Mesodermal cell (in vitro differentiated cells): ENCODE measurements around the gene DAB1.

Experiments used
- H3K27ac ChIP-seq: 2 replicates; pipeline ENCODE4 v1.7.0; 2013; ENCODE audit warnings: mild to moderate bottlenecking, low read depth, low read length, moderate library complexity; ENCODE audit not compliant: severe bottlenecking
- H3K36me3 ChIP-seq: 2 replicates; pipeline ENCODE4 v1.7.1; 2013; ENCODE audit warnings: mild to moderate bottlenecking, low read length, moderate library complexity; ENCODE audit not compliant: control insufficient read depth, insufficient read depth
- H3K4me1 ChIP-seq: one replicate; pipeline ENCODE4 v1.7.1; 2013; ENCODE audit warnings: mild to moderate bottlenecking, low read length; ENCODE audit not compliant: insufficient read depth, control insufficient read depth, poor library complexity, severe bottlenecking
- H3K4me3 ChIP-seq: 2 replicates; pipeline ENCODE4 v1.7.0; 2013; ENCODE audit warnings: low read length, control low read depth, mild to moderate bottlenecking; ENCODE audit not compliant: insufficient read depth, poor library complexity, severe bottlenecking; ENCODE audit errors: extremely low read depth
- H3K9me3 ChIP-seq: 2 replicates; pipeline ENCODE4 v1.7.1; 2013; ENCODE audit warnings: mild to moderate bottlenecking, low read length, moderate library complexity; ENCODE audit not compliant: control insufficient read depth
- WGBS, 2 experiments: methylation state at CpG; one replicate each; pipeline ENCODE4 v1.1.5; 2013; ENCODE audit warnings: missing lambda C conversion rate in 2 of 2; ENCODE audit not compliant: insufficient coverage in 2 of 2; 5-methylcytosine and 5-hydroxymethylcytosine counted together

DAB1 gene

DNA sequence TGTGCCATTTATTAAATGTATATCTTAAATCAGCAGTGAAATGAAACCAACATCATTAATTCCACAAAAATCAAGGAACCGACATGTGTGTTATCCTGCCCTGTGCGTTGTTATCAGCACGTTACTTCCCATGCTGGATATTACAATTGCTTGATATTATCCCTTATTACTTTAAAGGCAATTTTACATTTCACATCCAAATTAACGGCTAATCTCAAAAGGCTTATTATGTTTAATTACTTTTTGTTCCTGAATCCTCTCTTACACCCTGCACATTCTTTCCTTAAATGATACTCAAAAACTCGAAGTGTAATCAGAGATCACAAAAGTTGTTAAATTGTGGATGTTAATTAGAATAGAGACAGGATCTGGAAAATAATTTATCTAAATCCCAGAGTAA lies 167.9 kb downstream of the DAB1 start:
- WGBS, 2 experiments = 80 to 94% methylated on average over 3 to 4 of the region's 5 CpGs
- no peaks in the 10 kb centered on the region for H3K36me3 ChIP-seq
- H3K27ac ChIP-seq = no peak overlapping the region
- peaks cover 6% of the 10 kb centered on the region for H3K9me3 ChIP-seq
- no peak overlapping the region for H3K4me3 ChIP-seq
- no peaks in the 10 kb centered on the region for H3K4me1 ChIP-seq

DNA sequence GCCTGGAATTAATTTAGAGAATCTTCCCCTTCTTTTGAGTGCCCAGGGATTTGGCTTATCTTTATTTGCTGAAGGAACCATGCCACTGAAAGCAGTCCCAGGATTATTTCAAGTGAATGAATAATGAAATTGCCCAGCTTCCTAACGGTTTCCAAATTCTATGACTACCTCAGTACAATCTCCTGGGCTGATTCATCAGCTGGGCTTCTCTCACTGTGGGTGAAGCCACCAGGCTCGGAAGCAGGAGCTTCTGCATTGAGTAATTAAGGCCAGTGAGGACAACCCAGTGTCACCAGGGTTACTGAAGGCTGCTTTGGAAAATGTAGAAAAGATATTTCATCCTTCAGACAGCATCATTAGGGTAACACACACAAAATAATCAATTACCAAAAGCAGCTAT lies 169.8 kb downstream of the DAB1 start:
- Histone ChIP-seq H3K36me3 (no peaks in the 10 kb centered on the region), H3K27ac (no peak overlapping the region), H3K4me3 (no peak overlapping the region), H3K4me1 (no peaks in the 10 kb centered on the region), H3K9me3 (peaks cover 6% of the 10 kb centered on the region)
- 83% methylated on average over 1 of the region's 2 CpGs; no CpG with 5 or more reads in 1 of the 2 experiments for WGBS, 2 experiments

DNA sequence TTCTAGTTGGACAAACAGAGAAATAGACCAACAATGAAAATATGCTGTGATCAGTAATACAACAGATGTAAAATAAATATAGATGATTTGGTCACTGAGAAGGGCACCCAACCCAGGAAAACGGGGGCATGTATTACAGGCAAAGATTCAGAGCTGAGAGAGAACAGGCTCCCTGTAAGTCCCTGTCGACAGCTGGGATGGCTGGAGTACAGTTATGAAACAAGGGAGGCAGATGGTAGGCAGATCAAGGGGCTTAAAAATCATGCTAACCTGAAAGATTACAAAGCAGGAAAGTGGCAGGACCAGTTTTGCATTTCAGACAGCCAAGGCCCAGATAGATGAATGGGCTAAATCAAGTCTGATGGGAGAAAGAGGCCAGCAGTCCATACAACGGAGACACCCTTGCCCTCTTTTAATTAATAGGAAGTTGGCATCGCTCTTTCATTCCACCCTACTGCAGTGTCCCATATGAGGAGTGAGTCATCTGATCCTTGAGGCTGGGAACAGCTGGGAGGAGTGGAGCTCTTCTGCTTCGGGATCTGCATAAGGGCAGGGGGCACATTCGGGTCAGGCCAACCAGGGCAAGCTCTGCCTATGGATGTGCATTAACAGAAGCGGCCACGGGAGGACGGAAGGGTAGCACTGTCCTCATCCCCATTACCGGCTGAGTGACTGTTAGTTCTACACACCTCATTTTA lies 171.1 kb downstream of the DAB1 start:
- H3K4me3 ChIP-seq = no peak overlapping the region
- no peaks in the 10 kb centered on the region for H3K4me1 ChIP-seq
- H3K27ac ChIP-seq = no peak overlapping the region
- H3K9me3 ChIP-seq = peaks cover 4% of the 10 kb centered on the region
- WGBS, 2 experiments = 81 to 94% methylated on average over 7 to 9 of the region's 10 CpGs
- no peaks in the 10 kb centered on the region for H3K36me3 ChIP-seq

DNA sequence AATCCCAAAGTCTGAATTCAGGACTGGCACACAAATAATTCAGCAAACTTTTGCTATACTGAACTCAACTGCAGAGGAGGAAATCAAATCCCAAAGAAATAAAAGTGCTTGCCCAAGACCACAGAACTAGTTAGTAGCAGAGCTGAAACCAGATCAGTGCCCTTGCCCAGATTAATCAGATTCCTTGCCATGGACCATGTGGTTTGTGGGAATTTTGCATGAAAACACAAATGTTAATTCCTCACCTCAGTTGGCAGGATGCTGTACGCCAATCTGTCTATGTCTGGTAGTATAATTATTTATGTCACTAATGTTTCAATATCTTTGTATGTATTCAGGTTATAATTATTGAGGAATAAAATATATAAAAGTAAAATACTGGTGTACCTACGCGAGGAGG lies 173.8 kb downstream of the DAB1 start:
- no CpG with 5 or more reads among the region's 3 CpGs for WGBS, 2 experiments
- H3K36me3 ChIP-seq = no peaks in the 10 kb centered on the region

DNA sequence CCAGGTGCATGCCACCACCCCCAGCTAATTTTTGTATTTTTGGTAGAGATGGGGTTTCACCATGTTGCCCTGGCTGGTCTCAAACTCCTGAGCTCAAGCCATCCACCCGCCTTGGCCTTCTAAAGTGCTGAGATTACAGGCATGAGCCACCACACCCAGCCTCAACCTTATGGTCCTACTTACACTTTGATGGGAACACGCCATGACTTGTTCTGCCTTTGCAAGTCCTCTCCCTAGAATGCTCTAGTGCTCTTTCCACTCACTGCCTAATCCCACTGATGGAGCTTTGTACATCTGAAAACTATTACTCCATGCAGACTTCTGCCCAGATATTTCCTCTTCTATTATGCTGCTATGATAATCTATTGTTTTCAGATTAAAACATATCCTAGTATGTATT lies 174.3 kb downstream of the DAB1 start:
- H3K9me3 ChIP-seq = peaks cover 7% of the 10 kb centered on the region
- H3K4me1 ChIP-seq = no peaks in the 10 kb centered on the region
- H3K36me3 ChIP-seq = no peaks in the 10 kb centered on the region
- no peak overlapping the region for H3K27ac ChIP-seq
- no peak overlapping the region for H3K4me3 ChIP-seq
- WGBS, 2 experiments = 30 to 50% methylated on average over 2 of the region's 2 CpGs

More for the DNA sequence above, 173.8 kb downstream of the DAB1 start:
- Histone ChIP-seq H3K27ac (no peak overlapping the region), H3K9me3 (peaks cover 7% of the 10 kb centered on the region), H3K4me3 (no peak overlapping the region), H3K4me1 (no peaks in the 10 kb centered on the region)

DNA sequence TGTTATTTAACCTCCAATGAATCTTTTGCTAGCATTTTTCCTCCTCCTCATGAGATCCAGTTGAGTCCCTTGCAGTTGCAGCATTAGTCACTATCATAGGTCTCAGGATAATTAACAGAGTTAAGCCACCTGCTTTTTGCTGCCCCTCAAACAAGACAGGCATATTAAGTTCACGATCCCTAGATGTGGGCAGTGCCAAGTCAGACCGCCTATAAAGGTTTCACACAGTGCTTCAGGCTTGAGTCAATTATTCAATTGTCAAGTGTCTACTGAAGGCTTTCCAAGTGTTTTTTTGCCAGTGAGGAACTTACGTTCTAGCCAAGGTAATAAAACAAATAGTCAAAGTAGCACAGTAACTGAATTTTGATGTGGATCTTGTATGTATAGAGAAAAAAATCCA lies 175.0 kb downstream of the DAB1 start:
- Histone ChIP-seq H3K4me1 (no peaks in the 10 kb centered on the region), H3K9me3 (peaks cover 7% of the 10 kb centered on the region), H3K4me3 (no peak overlapping the region), H3K36me3 (no peaks in the 10 kb centered on the region), H3K27ac (no peak overlapping the region)
- WGBS, 2 experiments = 88 to 94% methylated on average over 2 of the region's 3 CpGs

DNA sequence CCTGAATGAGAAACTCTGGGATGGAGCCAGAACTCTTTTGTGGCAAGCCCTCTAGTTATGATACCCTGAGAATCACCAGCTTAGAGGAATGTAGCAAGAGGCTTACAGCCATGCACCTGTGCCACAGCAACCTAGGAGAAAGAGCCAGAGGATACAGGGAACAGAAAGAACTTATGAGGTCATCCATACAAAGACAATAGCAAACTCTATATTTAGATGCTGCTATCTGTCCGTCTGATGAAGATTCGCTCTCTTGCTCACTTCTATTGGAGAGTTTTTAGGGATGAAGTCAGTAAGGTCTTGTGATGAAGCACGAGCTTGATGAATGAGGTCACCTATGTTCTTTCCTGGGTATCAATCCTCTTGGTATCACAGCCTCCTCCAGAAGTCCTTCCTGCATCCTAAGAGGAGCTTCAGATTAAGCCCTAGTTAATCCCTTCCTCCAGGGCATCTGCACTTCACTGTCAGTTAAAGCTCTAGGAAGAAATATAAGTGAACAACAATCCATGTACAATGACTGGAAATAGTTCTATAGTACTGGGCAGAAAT lies 185.6 kb downstream of the DAB1 start:
- Histone ChIP-seq H3K27ac (no peak overlapping the region), H3K4me1 (no peaks in the 10 kb centered on the region), H3K9me3 (no peaks in the 10 kb centered on the region), H3K36me3 (no peaks in the 10 kb centered on the region), H3K4me3 (no peak overlapping the region)
- 83% methylated on average over 1 of the region's 3 CpGs; no CpG with 5 or more reads in 1 of the 2 experiments for WGBS, 2 experiments

DNA sequence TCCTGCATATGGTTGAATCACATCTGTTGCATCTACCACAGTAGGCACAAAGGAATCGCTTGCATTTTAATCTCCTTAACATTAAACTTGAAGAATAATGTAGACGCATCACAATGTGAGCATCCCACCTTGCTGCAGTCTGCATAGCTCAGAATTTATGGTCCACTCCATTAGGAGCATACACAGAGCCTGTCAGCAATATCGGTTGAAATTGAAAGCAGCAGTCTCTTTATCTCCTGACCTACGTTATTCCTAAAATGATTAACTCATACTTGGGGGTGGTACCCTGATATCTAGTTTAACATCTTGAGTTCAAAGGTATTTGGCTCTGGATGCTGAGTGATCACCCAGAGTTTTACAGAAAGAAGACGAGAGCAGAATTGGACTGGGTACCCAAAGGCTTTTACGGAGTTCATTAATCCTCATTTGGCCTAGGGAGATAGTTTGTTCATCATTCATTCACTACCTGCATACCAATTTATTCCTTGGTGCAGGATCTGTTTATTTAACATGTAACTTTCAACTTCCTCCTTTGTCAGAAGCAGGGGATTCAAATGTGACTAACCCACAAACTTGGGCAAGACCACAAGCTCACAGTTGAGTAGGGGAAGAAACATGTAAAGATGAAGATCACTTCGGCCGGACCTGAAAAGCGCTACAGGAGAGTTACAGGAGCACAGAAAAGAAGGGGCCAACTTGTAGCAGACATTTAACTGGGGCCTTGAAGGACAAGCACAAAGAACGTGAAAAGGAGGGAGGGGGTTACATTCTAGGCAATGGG lies 187.9 kb downstream of the DAB1 start:
- Histone ChIP-seq H3K4me1 (no peaks in the 10 kb centered on the region), H3K9me3 (no peaks in the 10 kb centered on the region), H3K4me3 (no peak overlapping the region), H3K36me3 (no peaks in the 10 kb centered on the region), H3K27ac (no peak overlapping the region)
- 97% methylated on average over 7 to 8 of the region's 10 CpGs for WGBS, 2 experiments

DNA sequence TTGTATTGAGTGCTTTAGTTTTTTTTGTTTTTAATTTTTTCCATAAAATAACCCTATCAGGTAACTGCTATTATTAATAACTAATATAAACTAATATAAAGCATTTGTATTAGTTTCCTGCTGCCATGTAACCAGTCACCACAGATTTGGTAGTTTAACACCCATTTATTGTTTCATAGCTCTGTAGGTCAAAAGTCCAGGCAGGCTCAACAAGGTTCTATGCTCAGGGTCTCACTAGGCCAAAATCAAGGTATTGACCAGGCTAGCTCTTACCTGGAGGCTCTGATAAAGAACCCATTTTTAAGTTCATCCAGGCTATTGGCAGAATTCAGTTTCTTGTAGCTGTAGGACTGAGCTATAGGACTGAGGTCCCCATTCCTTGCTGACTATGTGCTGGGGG lies 189.4 kb downstream of the DAB1 start:
- H3K27ac ChIP-seq = no peak overlapping the region
- no peaks in the 10 kb centered on the region for H3K36me3 ChIP-seq
- H3K4me1 ChIP-seq = peaks cover 4% of the 10 kb centered on the region
- H3K9me3 ChIP-seq = no peaks in the 10 kb centered on the region
- H3K4me3 ChIP-seq = no peak overlapping the region

DNA sequence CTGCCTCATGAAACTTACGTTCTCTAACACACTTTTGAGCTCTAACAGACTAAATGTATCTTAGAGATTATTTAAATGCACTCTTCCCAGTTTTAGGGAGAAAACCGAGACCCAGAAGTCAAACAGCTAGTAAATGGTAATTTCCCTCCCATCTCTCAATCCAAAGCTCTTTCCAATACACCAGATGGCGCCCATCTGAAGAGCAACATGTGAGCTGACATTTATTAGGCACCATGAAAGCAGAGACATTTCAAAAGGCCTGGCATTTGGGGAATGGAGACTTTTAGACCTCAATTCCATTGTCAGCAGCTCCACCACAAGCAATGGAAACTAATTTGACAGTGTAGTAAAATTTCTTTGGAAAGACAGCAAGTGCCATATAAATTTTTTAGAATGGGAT lies 191.4 kb downstream of the DAB1 start:
- Histone ChIP-seq H3K36me3 (no peaks in the 10 kb centered on the region), H3K27ac (no peak overlapping the region), H3K9me3 (no peaks in the 10 kb centered on the region), H3K4me1 (peaks cover 4% of the 10 kb centered on the region), H3K4me3 (no peak overlapping the region)
- WGBS, 2 experiments = 60% methylated on average over 1 of the region's 3 CpGs; no CpG with 5 or more reads in 1 of the 2 experiments

DNA sequence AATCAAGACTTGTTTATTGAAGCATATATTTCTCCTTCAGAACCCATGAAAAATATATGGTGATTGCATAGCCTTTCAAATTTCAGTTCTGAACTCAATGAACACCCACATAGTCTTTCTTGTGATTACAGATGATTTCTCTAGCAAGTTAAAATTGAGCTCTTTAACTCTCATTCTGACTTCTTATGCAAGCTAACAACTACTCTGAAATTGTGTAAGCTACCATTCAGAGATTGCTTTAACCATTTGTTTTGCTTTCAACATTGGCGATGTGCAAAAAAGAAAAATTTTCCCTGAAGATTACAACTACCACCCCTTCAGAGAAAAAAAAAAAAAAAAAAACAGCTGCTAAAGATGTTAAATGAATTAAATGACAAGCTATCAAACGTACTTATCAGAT lies 193.9 kb downstream of the DAB1 start:
- Histone ChIP-seq H3K4me1 (peaks cover 4% of the 10 kb centered on the region), H3K36me3 (no peaks in the 10 kb centered on the region), H3K27ac (no peak overlapping the region), H3K9me3 (no peaks in the 10 kb centered on the region), H3K4me3 (no peak overlapping the region)
- no CpG with 5 or more reads among the region's 2 CpGs for whole genome bisulfite sequencing, 2 experiments
